Aorta (tissue), 5 donors: ENCODE data around the gene LIM2. TPM values are rescaled to one million over a fixed set of nuclear protein-coding genes. Genes with fewer than 3 reads are reported as not detected.

ENCODE experiments used
- ATAC-seq: fragments of 200-7000 bp; cut with Tn5 transposase; one replicate; pipeline ENCODE4 v1.9.1; 2022; ENCODE audit warnings: moderate library complexity; ENCODE audit not compliant: low FRiP score
- DNase-seq, 2 donors: peaks; one replicate each; pipeline ENCODE4 v3.0.0-alpha.2; 2020
- H3K27ac ChIP-seq, 2 donors: one replicate each; pipeline ENCODE4 v1.5.1; 2013; ENCODE audit warnings: low read length in 2 of 2, mild to moderate bottlenecking in 2 of 2, moderate library complexity in 2 of 2, control low read depth in 1 of 2, inconsistent platforms in 1 of 2, low read depth in 1 of 2
- H3K27me3 ChIP-seq, 2 donors: one replicate each; pipeline ENCODE4 v1.6.1; 2013; ENCODE audit warnings: control low read depth in 1 of 2, low read length in 1 of 2, mild to moderate bottlenecking in 1 of 2, moderate library complexity in 1 of 2; ENCODE audit not compliant: insufficient read depth in 2 of 2, control insufficient read depth in 1 of 2
- H3K36me3 ChIP-seq, 2 donors: one replicate each; pipeline ENCODE4 v1.6.1; 2013; ENCODE audit warnings: control low read depth in 1 of 2, low read length in 1 of 2, mild to moderate bottlenecking in 1 of 2; ENCODE audit not compliant: insufficient read depth in 2 of 2, control insufficient read depth in 1 of 2
- H3K4me1 ChIP-seq, 2 donors: one replicate each; pipeline ENCODE4 v1.6.1; 2013; ENCODE audit warnings: low read length in 2 of 2, control low read depth in 1 of 2, mild to moderate bottlenecking in 1 of 2, moderate library complexity in 1 of 2; ENCODE audit not compliant: insufficient read depth in 2 of 2, control insufficient read depth in 1 of 2
- H3K4me3 ChIP-seq, 2 donors: one replicate each; pipeline ENCODE4 v1.5.1; 2013; ENCODE audit warnings: low read length in 2 of 2, control low read depth in 1 of 2, mild to moderate bottlenecking in 1 of 2
- H3K9me3 ChIP-seq: one replicate; pipeline ENCODE4 v1.6.1; 2013; ENCODE audit warnings: mild to moderate bottlenecking, low read length; ENCODE audit not compliant: control insufficient read depth
- WGBS, 2 donors: extraction: QIAGEN DNeasy Blood & Tissue Kit; methylation state at CpG; one replicate each; pipeline ENCODE4 v1.1.7; 2013; 5-methylcytosine and 5-hydroxymethylcytosine counted together
- intact Hi-C, 2 donors: fragments of 100-400 bp; cut with DNase I; formaldehyde crosslinking; loops; one replicate each; pipeline versions ENCODE4 v1.14.2 to v1.15.0; 2022
- polyA plus RNA-seq, 2 donors: library from polyadenylated mRNA; stranded (reverse); fragments of 200-250 nt; gene quantifications; one replicate each; pipeline ENCODE4 v1.2.3, GENCODE V29; 2013
- total RNA-seq, 2 donors: library from RNA; stranded (reverse); fragmentation: NEBNext Ultra II Directional; extraction: Animal tissue kit (Norgen Biotek cat#: 25700); gene quantifications; one replicate each; pipeline ENCODE4 v1.2.1, GENCODE V29; 2021
- donor health status: healthy with polysubstance abuse.
- donor health status: Bipolar disorder and iron deficiency.
- donor health status: DM: no; HTN: no; CAD: no.
- donor health status: DM: no; HTN: no; CAD: no.
- donor health status: DM: yes; HTN: yes; CAD: no.

Gene LIM2
- total and polyA plus RNA-seq, 4 donors = not detected

DNA sequence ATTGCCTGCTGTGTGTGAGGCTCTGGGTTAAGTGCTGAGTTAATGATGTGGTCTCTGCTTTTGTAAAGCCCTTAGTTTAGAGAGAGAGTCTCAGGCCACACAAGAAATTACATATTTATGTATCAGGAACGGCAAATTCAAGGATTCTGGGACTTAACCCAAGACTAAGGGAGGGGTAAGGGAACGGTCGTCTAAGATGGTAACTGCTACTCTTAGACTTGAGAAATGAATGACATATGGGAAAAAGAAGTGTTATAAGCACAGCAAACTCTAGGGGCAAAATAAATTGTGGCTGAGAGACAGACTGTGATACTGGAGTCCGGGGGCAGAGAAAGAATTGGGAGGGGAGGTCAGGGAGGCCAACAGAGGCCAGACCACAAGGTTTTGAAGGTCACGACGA lies 56.1 kb downstream of the LIM2 start:
- Histone ChIP-seq H3K4me3 (no peak overlapping the region), H3K4me1 (no peaks in the 10 kb centered on the region), H3K27ac (no peak overlapping the region), H3K9me3 (peaks cover 4% of the 10 kb centered on the region), H3K36me3 (no peaks in the 10 kb centered on the region), H3K27me3 (no peaks in the 10 kb centered on the region)
- intact Hi-C loops = loop anchor here in 1 of 2 donors (10.0 kb wide), 2 partner anchors 243 to 353 kb away; partner anchors contain the start of gene ZNF175
- DNase-seq (no peak), ATAC-seq (no peak)
- WGBS, 2 donors = 72 to 85% methylated on average over 6 of the region's 6 CpGs

GRCh38 chr19:51331193-51331592 lies 56.6 kb downstream of the LIM2 start:
- no peaks in the 10 kb centered on the region for H3K27me3 ChIP-seq
- intact Hi-C loops = loop anchor here in 1 of 2 donors (10.0 kb wide), 2 partner anchors 244 to 354 kb away; partner anchors contain the start of gene ZNF175
- WGBS, 2 donors = 79 to 80% methylated on average over 3 of the region's 3 CpGs
- ATAC-seq (no peak), DNase-seq (peak in 1 of 2 donors; percentile 14)
- H3K36me3 ChIP-seq = no peaks in the 10 kb centered on the region
- H3K9me3 ChIP-seq = peaks cover 4% of the 10 kb centered on the region
- H3K27ac ChIP-seq = no peak overlapping the region
- no peaks in the 10 kb centered on the region for H3K4me1 ChIP-seq
- H3K4me3 ChIP-seq = no peak overlapping the region

- DNase-seq (no peak), ATAC-seq (no peak)
- 96% methylated on average over 4 of the region's 4 CpGs for WGBS, 2 donors
- Histone ChIP-seq H3K36me3 (no peaks in the 10 kb centered on the region), H3K27ac (no peak overlapping the region), H3K4me1 (no peaks in the 10 kb centered on the region), H3K9me3 (peaks cover 4% of the 10 kb centered on the region), H3K4me3 (no peak overlapping the region), H3K27me3 (no peaks in the 10 kb centered on the region)
- intact Hi-C loops = loop anchor here in 1 of 2 donors (10.0 kb wide), 2 partner anchors 244 to 354 kb away; partner anchors contain the start of gene ZNF175
Observed at GRCh38 chr19:51330366-51330765, 57.4 kb downstream of the LIM2 start.

Other genes starting within 250 kb of the LIM2 start
- 1 to 10 TPM; 3.0 to 4.5 TPM for gene SIGLEC7, start 245.7 kb downstream of the LIM2 start, total RNA-seq
- 1 to 10 TPM in 1 of 2 donors, under 1 TPM in 1; 0.97 to 2.3 TPM for gene SIGLEC7, start 245.7 kb downstream of the LIM2 start, polyA plus RNA-seq
- gene CD33, start 162.9 kb downstream of the LIM2 start, total RNA-seq = 10 to 100 TPM in 1 of 2 donors, 1 to 10 TPM in 1; 7.7 to 15.0 TPM
- 1 to 10 TPM; 1.4 to 7.9 TPM for gene CD33, start 162.9 kb downstream of the LIM2 start, polyA plus RNA-seq
- gene SIGLECL1, start 136.9 kb downstream of the LIM2 start, total RNA-seq = not detected
- not detected for gene SIGLECL1, start 136.9 kb downstream of the LIM2 start, polyA plus RNA-seq
- gene IGLON5, start 76.3 kb downstream of the LIM2 start, total RNA-seq = under 1 TPM; 0.24 to 0.26 TPM
- gene IGLON5, start 76.3 kb downstream of the LIM2 start, polyA plus RNA-seq = under 1 TPM in 1 of 2 donors, not detected in 1; 0.13 TPM
- 1 to 10 TPM; 1.7 to 2.0 TPM for gene VSIG10L, start 45.8 kb downstream of the LIM2 start, total RNA-seq
- gene VSIG10L, start 45.8 kb downstream of the LIM2 start, polyA plus RNA-seq = 1 to 10 TPM in 1 of 2 donors, under 1 TPM in 1; 0.25 to 7.2 TPM
- 10 to 100 TPM; 41.5 to 47.9 TPM for gene ETFB, start 21.6 kb downstream of the LIM2 start, total RNA-seq
- 100 to 1,000 TPM in 1 of 2 donors, 10 to 100 TPM in 1; 98.8 to 110 TPM for gene ETFB, start 21.6 kb downstream of the LIM2 start, polyA plus RNA-seq
- gene CLDND2, start 19.0 kb downstream of the LIM2 start, total RNA-seq = under 1 TPM in 1 of 2 donors, not detected in 1; 0.87 TPM
- 1 to 10 TPM; 2.0 to 3.5 TPM for gene CLDND2, start 19.0 kb downstream of the LIM2 start, polyA plus RNA-seq
- gene NKG7, start 15.3 kb downstream of the LIM2 start, total RNA-seq = 1 to 10 TPM; 3.3 to 6.7 TPM
- gene NKG7, start 15.3 kb downstream of the LIM2 start, polyA plus RNA-seq = under 1 TPM; 0.38 to 0.59 TPM
- not detected for gene C19orf84, start 2.6 kb upstream of the LIM2 start, total RNA-seq
- gene C19orf84, start 2.6 kb upstream of the LIM2 start, polyA plus RNA-seq = not detected
- gene SIGLEC10, start 29.7 kb upstream of the LIM2 start, total RNA-seq = 1 to 10 TPM; 4.0 to 4.6 TPM
- 1 to 10 TPM; 1.2 to 4.6 TPM for gene SIGLEC10, start 29.7 kb upstream of the LIM2 start, polyA plus RNA-seq
- gene SIGLEC8, start 70.5 kb upstream of the LIM2 start, total RNA-seq = under 1 TPM; 0.16 to 0.69 TPM
- gene SIGLEC8, start 70.5 kb upstream of the LIM2 start, polyA plus RNA-seq = 1 to 10 TPM in 1 of 2 donors, under 1 TPM in 1; 0.15 to 1.1 TPM
- not detected for gene CEACAM18, start 90.6 kb upstream of the LIM2 start, total RNA-seq
- under 1 TPM in 1 of 2 donors, not detected in 1; 0.63 TPM for gene CEACAM18, start 90.6 kb upstream of the LIM2 start, polyA plus RNA-seq
- 1 to 10 TPM in 1 of 2 donors, not detected in 1; 2.0 TPM for gene SIGLEC12, start 113.8 kb upstream of the LIM2 start, total RNA-seq
- under 1 TPM in 1 of 2 donors, not detected in 1; 0.75 TPM for gene SIGLEC12, start 113.8 kb upstream of the LIM2 start, polyA plus RNA-seq
- gene SIGLEC6, start 143.7 kb upstream of the LIM2 start, total RNA-seq = 1 to 10 TPM in 1 of 2 donors, under 1 TPM in 1; 0.52 to 2.9 TPM
- not detected for gene SIGLEC6, start 143.7 kb upstream of the LIM2 start, polyA plus RNA-seq
- 10 to 100 TPM; 15.1 to 16.6 TPM for gene ZNF175, start 183.3 kb upstream of the LIM2 start, total RNA-seq
- 1 to 10 TPM; 1.8 to 3.1 TPM for gene ZNF175, start 183.3 kb upstream of the LIM2 start, polyA plus RNA-seq
- 1 to 10 TPM in 1 of 2 donors, under 1 TPM in 1; 0.58 to 2.0 TPM for gene SIGLEC5, start 242.4 kb upstream of the LIM2 start, total RNA-seq
- gene SIGLEC5, start 242.4 kb upstream of the LIM2 start, polyA plus RNA-seq = not detected